A549 treated with DMSO at 1 μM for 4 hours (cell line): ENCODE results near the gene PABPC1L2A. TPM values are rescaled to one million over a fixed set of nuclear protein-coding genes. Genes with fewer than 3 reads are reported as not detected.

Experiments
- total RNA-seq: library from RNA; stranded (reverse); fragments of 200-300 nt; extraction: Qiagen RNA extraction; gene quantifications from 5 replicates; pipeline ENCODE4 v1.2.3, GENCODE V29; 2022; ENCODE audit warnings: low read depth

The PABPC1L2A gene
- not detected in 5 replicates for total RNA-seq

DNA sequence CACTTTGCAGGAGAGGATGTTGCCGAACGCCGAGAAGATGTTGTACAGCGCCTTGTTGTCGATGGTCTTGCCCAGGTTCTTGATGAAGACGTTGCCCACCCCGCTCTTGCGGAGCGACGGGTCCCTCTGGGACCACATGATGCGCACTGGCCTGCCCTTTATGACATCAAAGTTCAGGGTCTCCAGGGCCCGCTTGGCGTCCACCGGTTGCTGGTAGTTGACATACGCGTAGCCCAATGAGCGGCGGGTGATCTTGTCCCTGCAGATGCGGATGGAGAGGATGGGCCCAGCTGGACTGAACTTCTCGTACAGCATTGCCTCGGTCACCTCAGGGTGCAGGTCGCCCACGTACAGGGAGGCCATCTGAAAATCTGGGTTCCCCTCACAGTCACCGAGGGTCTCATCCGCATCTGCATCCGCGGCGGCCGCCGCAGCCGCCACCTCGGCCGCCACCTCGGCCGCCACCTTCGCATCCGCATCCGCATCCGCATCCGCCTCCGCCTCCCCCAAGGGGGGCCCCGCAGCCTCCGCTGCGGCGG, at the start of gene PABPC1L2A:
Gene PABPC1L2A (minus strand): TSS at position 489 of the 539 bp plus-strand sequence. CDS start 126 bp downstream, at position 363.

Other genes with a start within 250 kb of the PABPC1L2A start
- not detected in 5 replicates for gene FAM236C, start 166.9 kb downstream of the PABPC1L2A start, total RNA-seq
- gene FAM236A, start 141.3 kb downstream of the PABPC1L2A start, total RNA-seq, result not detected in 5 replicates
- not detected in 5 replicates for gene DMRTC1, start 135.7 kb downstream of the PABPC1L2A start, total RNA-seq
- gene PABPC1L2B, start 76.6 kb downstream of the PABPC1L2A start, total RNA-seq, result not detected in 5 replicates
- gene NAP1L2, start 135.3 kb upstream of the PABPC1L2A start, total RNA-seq, result 1.2 to 1.8 TPM (median 1.3 TPM) in 5 replicates